ENCODE results near the gene TMEM97. TPM values are rescaled to one million over a fixed set of nuclear protein-coding genes. Genes with fewer than 3 reads are reported as not detected.

Gene TMEM97
- total RNA-seq, 1 donor from 2014 or later, result 43.1 TPM

DNA sequence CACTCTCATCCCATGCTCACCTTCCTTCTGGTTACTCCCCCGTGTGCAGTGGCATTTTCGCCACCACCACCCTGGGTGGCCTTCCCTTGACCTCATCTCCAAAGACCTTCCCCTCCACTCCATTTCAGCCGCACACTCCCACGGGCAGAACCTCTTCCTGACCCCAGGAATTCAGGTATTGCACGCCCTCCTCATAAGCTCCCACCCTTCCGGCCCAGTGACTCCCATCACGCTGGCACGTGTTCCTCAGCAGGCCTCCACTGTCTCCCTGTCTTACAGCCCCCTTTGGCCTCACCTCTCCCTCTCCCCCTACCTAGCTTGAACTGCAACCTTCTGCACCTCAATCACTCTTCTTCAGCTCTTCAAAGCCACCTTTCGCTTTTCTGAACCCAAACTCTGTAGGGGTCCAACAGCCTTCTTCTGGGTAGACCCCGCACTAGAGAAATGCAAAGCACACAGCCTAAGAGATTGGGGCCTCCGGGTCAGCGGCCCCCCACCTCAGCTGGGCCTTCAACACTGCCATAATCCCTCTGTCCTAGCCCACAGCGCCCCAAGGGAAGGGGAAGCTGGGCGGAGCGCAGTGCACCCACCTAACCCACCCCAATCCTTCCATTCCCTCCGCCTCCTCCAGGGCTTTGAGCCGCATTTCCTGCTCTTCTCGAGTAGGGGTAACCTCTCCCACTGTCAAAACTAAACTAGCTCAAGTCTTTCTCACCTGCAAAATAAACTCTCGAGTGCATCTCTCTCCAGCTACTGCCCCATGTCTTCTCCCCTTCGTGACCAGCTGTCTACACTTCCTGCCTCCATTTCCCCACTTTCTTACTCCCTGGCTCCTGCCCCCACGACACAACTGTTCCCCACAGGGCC is 1.7 kb upstream of the TMEM97 start:
- no peak for DNase-seq (ENCODE audit: low read depth, low spot score)

DNA sequence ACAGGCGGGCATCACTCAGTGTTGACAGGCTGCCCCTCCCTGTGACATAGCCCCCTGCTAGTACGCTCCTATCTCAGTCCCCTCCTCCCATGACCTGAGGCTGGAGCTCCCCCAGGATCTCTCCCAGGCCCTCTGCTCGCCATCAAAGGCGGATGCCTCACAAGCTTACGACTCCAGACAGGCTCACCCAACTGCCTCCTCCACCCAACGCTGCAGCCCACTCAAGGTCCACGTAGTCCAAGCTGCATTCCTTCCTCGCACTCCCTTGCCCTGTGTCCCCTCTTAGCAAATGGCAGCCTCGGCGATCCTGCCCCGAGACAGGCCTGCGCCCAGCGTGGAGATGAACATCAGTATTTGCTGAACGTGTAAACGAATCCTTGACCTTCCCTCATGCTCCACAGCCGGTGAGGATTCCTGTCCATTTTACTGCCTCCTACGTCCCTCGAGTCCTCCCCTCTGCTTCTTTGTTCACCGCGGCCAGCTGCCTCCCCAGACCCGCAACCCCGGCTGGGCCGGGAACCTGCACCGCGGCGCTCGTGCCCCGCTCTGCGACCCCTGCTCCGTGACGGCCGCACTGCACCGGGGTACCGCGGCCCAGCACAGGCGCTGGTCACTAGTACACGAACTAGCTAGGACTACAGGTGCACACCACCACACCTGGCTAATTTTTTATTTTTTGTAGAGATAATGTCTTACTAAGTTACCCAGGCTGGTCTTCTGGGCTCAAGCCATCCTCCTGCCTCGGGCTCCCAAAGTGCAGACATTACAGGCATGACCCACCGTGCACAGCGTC is 838 bp upstream of the TMEM97 start:
- no peak for DNase-seq (ENCODE audit: low read depth, low spot score)

DNA sequence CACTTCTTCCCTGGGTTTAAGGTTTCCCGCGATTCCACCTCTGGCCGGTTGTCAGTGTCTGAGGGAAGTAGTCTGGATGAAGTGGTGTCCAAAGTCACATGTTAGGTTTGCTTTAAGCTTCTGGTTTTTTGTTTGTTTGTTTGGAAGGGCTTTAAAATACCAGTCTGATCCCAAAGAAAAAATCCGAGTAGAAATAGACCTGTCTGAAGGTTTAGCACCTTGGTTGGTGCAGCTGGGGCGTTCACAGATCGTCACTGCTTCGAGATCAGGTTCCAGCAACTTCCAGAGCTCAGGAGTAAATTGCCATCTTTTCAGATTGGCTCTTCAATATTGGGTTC is 567 bp downstream of the TMEM97 start:
- DNase-seq (ENCODE audit: low read depth, low spot score), result no peak

DNA sequence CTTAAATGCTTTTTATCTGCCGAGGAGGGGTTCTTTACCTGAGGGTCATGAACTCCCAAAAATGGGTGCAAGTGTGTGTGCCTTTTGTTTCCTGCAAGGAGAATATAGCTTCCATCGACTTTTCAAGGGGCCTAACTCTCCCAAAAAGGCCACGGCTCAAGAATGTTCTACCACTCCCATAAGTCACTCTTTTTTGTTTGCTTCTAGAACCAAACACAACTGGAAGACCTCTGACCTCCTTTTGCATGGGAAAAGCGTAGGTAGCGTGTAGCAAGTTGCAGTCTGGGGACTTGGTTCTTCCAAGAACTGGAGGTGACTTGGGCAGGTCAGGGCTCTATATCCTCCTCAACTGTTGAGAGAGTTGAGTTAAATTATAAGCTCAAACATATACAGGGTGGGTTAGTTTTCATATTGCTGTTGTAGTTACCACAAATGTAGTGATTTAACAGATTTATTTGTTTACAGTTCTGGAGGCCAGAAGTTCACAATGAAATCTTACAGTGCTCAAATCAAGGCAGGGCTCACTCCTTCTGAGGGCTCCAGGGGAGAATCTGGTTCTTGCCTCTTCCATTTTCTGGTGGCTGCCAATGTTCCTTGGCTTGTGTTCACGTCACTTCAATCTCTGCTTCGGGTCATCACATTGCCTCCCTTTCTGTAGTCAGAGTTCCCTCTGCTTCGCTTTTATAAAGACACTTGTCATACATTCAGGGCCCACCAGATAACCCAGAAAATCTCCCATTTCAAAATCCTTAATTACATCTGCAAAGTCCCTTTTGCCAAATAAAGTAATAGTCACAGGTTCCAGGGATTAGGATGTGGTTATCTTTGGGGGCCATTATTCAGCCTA is 1.4 kb downstream of the TMEM97 start:
- no peak for DNase-seq (ENCODE audit: low read depth, low spot score)

DNA sequence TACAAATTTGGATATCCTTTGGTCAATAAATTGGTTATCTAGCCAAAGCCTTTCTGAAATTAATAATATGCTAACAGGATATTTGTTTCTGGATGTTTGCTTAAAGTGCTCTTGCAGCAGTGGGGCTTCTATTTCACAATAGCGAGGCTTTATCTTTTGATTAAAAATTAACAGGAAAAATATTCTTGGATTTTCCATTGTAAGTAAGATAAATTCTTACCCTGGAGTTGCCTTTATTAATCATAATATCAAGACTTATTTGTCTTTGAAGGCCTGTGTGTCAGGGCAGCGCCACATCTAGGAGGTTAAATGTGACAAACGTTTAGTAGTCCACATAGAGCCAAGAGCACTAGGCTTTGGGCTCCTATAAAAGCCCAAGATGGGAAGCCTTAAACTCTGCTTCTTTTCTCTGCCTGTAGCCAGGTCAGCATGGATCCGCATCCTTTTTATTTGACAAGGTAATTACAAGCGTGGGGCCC is 5.3 kb downstream of the TMEM97 start:
- DNase-seq (ENCODE audit: low read depth, low spot score), result no peak

DNA sequence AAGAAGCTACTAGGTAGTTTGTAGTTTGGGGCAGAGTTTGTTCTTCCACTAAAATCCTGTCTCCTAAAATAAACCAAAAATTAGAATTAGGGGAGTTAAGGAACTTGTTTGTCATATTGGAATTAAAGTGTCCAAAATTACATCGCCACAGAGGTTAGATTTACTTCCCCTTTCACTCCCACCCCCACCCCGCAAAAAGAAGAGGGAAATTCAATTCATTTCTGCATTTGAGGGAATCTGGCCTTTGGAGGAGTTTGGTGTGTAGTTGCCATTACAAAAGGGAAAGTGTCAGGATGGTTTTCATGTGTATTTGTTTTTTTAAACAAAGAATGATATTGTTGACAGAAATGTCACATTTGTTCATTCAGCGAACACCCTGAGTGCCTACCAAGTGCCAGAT is 5.8 kb downstream of the TMEM97 start:
- DNase-seq (ENCODE audit: low read depth, low spot score), result no peak

DNA sequence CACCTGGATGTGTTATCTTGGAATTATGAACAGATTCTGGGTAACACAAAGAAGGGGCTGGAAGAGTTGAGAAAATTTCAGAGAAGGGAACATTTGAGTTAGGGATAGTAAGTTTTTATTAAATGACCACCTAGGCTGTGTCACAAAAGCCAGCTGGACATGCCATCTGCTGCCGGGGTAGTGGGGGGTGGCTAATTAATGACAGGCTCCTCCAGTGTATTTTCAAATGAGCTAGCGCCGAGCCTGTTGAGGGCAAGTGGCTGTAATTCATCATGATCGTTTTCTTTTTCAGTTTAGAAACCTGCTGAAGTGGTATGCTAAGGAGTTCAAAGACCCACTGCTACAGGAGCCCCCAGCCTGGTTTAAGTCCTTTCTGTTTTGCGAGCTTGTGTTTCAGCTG is 6.2 kb downstream of the TMEM97 start:
- DNase-seq (ENCODE audit: low read depth, low spot score), result no peak

DNA sequence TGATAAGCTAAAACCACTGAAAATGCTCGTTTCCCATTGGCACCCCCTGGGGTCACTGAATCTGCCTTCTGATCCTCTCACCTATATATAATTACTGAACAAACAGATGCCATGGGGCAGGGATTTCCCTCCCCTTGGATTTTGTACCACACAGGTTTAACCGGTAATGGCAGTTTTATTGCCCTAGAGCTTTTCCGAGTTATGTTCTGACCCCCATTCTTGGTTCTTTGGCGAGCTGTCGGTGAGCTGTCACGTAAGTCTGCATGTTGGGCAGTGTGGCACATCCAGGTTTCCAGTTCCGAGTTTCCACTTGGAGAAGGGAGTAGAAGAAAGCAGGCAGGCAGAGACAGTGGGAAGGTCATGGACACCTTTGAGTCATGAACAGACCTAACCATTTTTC is 7.1 kb downstream of the TMEM97 start:
- no peak for DNase-seq (ENCODE audit: low read depth, low spot score)

DNA sequence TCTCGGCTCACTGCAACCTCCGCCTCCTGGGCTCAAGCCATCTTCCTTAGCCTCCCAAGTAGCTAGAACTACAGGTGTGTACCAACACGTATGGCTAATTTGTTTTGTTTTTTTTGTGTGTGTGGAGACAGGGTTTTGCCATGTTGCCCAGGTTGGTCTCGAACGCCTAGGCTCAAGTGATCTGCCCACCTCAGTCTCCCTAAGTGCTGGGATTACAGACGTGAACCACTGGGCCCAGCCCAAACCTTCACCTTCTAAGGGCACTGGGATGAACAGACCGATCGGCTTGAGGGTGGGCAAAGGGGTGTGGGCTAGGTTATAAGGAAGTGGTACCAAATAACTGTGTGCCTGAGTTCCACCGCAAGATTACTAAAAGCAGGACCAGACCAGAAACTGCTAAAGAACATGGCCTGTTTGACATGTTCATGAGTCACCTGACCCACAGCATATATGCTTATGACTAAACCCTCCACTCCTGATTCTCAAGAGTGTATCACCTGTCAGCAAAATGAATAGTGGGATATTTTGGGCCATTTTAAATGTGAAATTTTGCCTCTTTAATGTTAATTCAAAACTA is 8.1 kb downstream of the TMEM97 start:
- DNase-seq (ENCODE audit: low read depth, low spot score), result no peak

DNA sequence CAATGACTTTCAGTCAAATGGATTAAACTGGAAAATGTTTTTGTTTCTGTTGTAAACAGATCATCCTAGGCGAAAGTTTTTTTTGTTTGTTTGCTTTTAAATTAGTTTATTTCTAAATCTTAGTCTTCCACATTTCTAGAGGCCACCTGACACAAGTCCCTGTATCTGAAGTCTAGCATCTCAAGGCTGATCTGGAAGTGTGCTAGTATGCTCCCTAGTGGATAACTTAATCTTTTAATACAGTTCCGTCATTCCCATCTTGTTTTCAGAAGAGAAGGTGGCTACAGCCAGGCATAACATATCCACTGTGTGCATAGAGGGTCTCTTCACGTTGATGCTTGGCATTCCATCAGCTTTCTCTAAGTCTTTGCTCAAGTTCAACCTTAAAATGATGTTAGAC is 8.7 kb downstream of the TMEM97 start:
- DNase-seq (ENCODE audit: low read depth, low spot score), result no peak

DNA sequence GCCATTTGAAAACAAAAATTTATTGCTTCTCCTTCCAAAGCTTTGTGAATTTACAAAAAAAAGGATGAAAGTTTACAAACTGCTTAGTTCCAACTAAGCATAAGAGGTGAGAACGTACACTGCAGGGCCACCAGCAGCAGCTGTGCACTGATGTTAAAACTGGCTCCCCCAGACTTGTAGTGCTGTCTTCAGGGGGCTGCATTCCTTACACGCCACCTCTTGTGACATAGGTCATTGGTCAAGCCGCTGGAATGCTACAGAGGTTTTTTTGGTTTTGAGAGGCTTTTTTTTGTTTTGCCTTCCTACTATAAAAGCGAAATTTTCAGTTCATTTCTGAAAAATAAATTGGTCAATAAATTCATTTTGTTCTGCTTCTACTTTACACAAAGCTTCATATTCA is 9.3 kb downstream of the TMEM97 start:
- no peak for DNase-seq (ENCODE audit: low read depth, low spot score)

DNA sequence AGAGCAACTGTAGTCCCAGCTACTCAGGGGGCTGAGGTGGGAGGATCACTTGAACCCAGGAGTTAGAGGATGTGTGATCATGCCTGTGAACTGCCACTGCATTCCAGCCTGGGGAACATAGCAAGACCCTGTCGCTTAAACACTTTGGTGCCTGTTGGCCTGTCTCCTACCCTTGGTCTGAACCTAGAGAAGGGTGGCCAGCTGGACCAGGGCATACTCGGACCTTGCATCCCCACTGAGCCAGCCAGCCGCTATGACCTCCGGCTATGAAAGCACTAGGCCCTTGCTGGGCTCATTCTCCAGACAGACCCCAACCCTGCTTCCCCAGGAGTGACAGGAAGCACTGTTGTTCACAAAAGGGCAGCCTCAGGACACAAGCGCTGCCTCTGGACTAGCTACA is 11.7 kb downstream of the TMEM97 start:
- DNase-seq (ENCODE audit: low read depth, low spot score), result no peak

DNA sequence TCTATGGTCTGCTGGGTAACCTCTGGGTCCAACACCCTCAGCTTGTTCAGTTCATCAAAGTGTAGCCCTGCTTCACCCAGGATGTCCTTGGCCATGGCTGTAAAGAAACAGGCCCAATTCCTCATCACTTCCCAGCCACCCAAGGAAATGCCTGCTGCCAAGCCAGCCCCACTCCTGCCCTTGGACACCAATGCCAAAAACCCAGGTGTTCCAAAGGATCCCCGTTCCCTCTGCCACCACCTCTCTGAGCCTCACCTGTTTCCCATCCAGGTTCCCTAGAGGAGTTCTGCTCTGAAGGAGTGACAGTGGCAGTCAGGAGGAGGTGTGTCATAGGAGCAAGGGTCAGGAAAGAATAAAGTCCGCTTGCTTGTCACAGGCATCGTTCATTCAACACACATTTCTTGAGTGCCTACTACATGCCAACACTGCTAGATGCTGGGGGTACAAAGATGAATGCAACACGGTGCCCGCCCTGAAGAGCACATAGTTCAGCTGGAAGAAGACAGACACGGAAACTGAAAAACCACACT is 13.0 kb downstream of the TMEM97 start:
- no peak for DNase-seq (ENCODE audit: low read depth, low spot score)

DNA sequence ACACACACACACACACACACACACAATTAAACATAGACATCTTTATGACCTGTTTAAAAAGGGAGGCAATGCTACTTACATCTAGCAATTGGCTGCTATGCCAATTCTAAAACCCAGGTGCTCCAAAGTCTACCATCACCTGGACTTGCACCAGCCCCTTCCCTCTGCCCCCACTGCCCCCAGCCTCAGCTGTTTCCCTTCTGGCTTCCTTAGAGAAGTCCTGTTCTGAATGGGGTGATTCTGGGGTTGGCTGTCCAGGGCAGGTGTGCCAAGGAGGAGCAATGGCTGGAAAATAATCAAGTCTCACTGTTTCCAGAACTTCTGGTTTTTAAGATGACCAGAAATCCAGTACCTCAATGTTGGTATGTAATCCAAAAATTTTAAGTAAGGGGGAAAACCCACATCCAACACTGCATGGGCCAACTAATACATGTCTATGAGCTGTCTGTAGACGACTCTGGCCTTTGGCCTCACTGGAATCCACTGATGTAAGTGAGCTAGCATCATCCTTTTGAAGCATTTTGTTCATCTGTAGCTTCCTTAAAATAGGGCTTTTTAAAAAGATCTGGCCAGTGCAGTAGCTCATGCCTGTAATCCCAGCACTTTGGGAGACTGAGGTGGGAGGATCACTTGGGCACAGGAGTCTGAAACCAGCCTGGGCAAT is 14.2 kb downstream of the TMEM97 start:
- no peak for DNase-seq (ENCODE audit: low read depth, low spot score)

DNA sequence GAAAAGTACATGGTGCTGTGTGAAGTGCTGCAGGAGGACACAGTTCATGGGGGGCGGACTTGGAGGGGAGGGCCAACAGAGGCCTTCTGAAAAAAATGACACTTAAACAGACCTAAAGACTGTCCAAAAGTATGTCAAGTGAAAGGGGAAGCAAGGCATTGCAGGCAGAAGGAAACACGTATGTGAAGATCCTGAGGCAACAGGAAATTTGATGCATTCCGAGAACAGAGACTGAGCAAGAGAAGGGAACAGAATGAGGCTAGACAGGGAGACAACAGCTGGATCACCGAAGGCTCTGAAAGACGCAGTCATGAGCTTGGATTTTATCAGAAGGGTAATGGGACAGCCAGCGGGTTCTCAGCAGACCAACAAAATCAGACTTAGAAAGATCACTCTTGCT is 15.2 kb downstream of the TMEM97 start:
- DNase-seq (ENCODE audit: low read depth, low spot score), result no peak

DNA sequence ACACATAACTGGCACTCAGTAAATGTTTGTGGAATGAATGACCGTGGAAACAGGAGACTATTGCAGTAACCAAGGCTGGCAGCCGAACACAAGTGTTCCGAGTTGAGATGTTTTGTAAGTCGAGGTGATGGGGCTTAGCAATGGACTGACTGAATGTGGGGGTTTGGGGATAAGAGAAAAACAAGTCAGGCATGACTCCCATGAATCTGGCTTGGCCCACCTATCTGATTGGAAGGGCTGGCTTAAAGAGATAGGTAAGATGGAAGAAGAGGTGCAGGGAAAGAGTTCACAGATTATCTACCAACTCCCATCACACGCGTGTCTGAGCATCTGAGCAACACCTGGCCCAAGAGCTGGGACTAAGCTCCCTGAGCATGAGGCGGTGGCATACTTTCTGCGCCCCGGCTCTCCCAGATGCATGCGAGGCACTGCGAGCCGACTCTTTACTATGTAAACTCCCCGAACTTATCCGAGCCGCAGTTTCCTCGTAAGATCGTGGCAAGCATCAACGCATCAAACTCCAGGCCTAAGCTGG is 15.7 kb downstream of the TMEM97 start:
- DNase-seq (ENCODE audit: low read depth, low spot score), result no peak

DNA sequence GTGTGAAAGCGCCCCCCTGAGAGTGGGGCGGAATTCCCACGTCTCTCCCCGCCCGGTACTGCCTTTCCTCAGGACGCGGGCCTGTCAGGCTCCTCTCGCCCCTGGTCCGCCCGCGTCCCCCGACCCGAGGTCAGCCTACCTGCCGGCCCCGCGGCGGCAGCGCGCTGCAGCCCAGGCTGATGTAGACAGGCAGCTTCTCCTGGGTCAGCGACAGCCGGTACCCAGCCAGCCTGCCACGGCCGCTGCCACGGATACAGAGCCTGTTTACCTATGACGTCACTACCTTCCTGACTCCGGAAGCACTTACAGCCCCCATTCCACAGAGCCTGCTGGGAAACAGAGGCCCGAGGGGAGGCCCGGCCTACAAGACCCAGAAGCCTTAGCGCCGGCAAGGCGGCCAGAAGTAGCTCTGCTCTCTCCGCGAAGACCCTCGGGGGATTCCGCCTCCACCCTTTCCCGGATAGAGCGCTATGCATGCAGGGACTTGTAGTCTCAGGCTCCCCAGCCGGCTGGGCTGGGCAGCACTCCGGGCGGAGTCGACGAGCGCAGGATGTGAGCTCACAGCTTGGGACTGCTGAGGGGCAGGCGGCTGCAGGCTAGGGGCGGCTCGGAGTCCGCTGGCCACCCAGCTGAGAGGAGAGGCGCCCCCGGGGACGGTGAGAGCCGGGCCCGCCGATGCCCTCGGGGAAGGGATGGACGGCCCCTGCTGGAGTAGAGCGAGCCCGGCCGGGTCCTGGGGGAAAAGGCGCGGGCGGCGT is 16.4 kb downstream of the TMEM97 start, which contains the start of the genes IFT20 and TNFAIP1:
Gene IFT20, minus strand, starts transcription at position 272 of the 758 bp plus-strand sequence. CDS start 3,487 bp downstream, outside the sequence.
Gene TNFAIP1, plus strand, starts transcription at position 561 of the 758 bp plus-strand sequence. CDS start 3,761 bp downstream, outside the sequence.
- DNase-seq (ENCODE audit: low read depth, low spot score), result peak; percentile 100

DNA sequence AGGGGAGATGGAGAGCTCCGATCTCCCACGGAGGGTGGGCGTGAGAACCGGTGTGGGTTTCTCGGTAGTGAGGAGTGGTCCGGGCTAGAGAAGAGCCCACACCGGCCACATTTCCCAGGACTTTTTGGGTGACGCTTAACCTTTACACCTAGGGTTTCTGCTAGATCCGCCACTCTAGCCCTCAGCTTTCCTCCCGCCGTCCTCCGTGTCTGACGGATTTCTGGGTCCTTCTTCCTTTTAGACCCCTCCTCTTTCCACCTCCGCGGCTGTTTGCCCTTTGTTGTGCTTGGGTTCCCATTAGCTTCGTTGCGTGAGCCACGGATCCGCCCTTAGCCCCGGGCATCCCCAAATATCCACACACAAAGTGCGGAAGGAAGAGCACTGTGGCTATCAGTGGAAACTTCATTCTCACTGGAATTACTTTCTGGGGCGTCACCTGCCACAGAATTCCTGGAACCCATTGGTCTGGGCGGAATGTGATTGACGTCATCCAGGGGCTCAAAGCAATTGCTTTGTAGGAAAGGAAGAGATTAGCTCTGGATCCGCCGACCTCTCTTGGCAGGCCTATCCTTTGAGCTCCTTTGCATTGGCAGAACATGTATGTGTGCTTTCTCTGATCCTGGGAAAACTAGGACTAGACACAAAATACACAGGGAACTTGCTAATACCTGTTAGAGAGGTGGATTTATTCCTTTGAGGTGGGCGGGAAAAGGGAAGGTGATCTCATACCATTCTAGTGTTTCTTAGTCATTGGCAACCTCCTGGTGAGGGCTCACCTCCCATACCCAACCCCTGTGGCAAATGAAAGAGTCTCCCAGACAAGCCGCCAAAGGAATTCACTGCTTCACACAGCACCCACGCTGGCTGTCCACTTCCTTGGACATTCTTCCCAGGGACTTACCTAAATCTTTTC is 17.2 kb downstream of the TMEM97 start:
- peak; percentile 89 for DNase-seq (ENCODE audit: low read depth, low spot score)

Data from pulmonary artery endothelial cell (primary cell).